Transverse colon (tissue), 4 donors: ENCODE results near the gene SFXN5. TPM values are rescaled to one million over a fixed set of nuclear protein-coding genes. Genes with fewer than 3 reads are reported as not detected.

Experiments
- DNase-seq: peaks from one replicate; pipeline ENCODE4 v3.0.0-alpha.2; 2019
- H3K27ac ChIP-seq, 4 donors: fragments of 200-600 bp; sonication (generic); 2 replicates each; pipeline ENCODE4 v1.5.1; 2016 to 2018; ENCODE audit warnings: inconsistent platforms in 4 of 4
- H3K27me3 ChIP-seq: fragments of 200-600 bp; sonication (generic); 2 replicates; pipeline ENCODE4 v1.5.1; 2017; ENCODE audit warnings: inconsistent platforms
- H3K36me3 ChIP-seq, 4 donors: fragments of 200-600 bp; sonication (generic); 2 replicates each; pipeline ENCODE4 v1.5.1; 2017 to 2019; ENCODE audit warnings: inconsistent platforms in 4 of 4
- H3K4me1 ChIP-seq, 4 donors: fragments of 200-600 bp; sonication (generic); 2 replicates each; pipeline ENCODE4 v1.5.1; 2017 to 2020; ENCODE audit warnings: inconsistent platforms in 4 of 4
- H3K4me3 ChIP-seq, 4 donors: fragments of 200-600 bp; sonication (generic); 1 replicate in 1 of 4; 2 replicates in 3 of 4; pipeline versions ENCODE4 v1.5.1 to v1.6.1; 2017 to 2019; ENCODE audit warnings: inconsistent platforms in 4 of 4
- H3K9me3 ChIP-seq, 2 donors: fragments of 200-600 bp; sonication (generic); 2 replicates each; pipeline ENCODE4 v1.5.1; 2017 to 2019; ENCODE audit warnings: inconsistent platforms in 2 of 2
- EP300 ChIP-seq: sonication (generic); formaldehyde crosslinking; IDR thresholded peaks from one replicate; pipeline ENCODE4 v1.6.1; 2017; ENCODE audit warnings: antibody characterized with exemption, low read depth
- POLR2A ChIP-seq: fragments of 450-650 bp; IDR thresholded peaks from one replicate; pipeline ENCODE4 v1.6.1; 2016; ENCODE audit warnings: antibody characterized with exemption, mild to moderate bottlenecking, moderate library complexity
- POLR2AphosphoS5 ChIP-seq, 3 donors: sonication (generic); formaldehyde crosslinking; IDR thresholded peaks; one replicate each; pipeline ENCODE4 v1.6.1; 2016; ENCODE audit warnings: antibody characterized with exemption in 3 of 3
- WGBS, 2 donors: methylation state at CpG; one replicate each; pipeline ENCODE4 v1.1.5; 2018; ENCODE audit warnings: low coverage in 1 of 2; 5-methylcytosine and 5-hydroxymethylcytosine counted together
- in situ Hi-C, 4 donors: fragments of 200-750 bp; cut with MboI; loops; one replicate each; pipeline versions ENCODE4 v1.15.0 to v1.15.1; 2017; ENCODE audit warnings: low sequenced_read_pairs in 3 of 4, low pct_ligation_motif_present in 1 of 4, low pct_unique_long_range_greater_than_20kb in 1 of 4
- intact Hi-C: fragments of 100-400 bp; cut with DNase I; formaldehyde crosslinking; loops from one replicate; pipeline ENCODE4 v1.15.1; 2023; ENCODE audit warnings: low total_unique reads
- total RNA-seq, 4 donors: library from RNA; depleted of rRNA; stranded (reverse); fragments of >200 nt; gene quantifications; one replicate each; pipeline ENCODE4 v1.1.0, GENCODE V29; 2016
- TF ChIP-seq, protein P1 (sequence below), 5 experiments: fragments of 200-600 bp in 3 of 5; fragments of 450-650 bp in 2 of 5; sonication (generic) in 3 of 5; IDR thresholded peaks; 1 replicate in 2 of 5; 2 replicates in 3 of 5; pipeline ENCODE4 v1.5.1; 2016 to 2017; ENCODE audit warnings: antibody characterized with exemption in 5 of 5, inconsistent platforms in 3 of 5, mild to moderate bottlenecking in 2 of 5, moderate library complexity in 1 of 5

The SFXN5 gene
- total RNA-seq, 4 donors from 2014 or later = 12.3 to 98.4 (median 42.7) TPM

DNA sequence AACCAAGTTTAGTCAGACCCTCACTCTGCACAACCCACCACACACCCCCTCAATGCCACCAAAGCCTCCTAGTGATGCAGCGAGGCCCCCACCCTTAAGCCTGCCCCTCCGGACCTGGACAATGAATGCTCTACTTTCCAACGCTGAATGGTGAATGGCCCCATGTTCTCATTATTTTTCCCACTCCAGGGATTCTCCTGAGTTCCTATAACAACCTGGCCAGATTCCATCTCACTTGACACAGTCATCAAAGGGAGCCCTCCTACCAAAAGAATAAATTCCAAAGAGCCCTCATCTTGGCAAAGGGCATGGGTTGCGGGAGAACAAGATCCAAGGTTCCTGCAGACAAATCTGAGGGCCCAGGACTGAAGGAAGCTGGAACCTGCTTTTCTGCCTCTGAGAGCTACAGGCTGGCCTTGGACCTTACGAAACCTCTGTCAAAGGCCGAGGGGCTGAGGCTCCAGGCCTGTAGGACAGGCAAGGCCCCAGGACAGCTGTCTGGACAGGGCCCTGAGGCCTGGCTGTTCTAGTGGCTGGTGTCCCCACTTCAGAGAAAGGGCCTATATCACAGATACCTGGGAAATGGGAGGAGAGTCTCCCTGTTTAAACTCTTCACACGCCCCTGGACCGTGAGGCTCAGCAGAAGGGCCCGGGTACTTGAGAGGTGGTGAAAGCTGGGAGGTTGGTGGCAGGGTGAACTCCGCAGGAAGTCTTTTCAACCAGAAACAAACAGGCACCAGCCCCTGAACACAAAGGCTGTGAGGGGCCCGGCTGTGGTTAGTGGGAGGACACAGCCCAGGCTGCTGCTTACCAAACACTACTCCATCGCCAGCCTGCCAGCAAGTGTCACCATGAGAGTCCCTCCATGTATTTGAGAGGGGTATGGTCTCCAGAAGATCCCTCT lies 27.3 kb downstream of the SFXN5 start:
- in situ Hi-C loops (no loop called here), intact Hi-C loops (no loop called here)
- TF ChIP-seq EP300 (no peak), POLR2AphosphoS5 (IDR thresholded peaks at IDR 0.05) (no peak), POLR2A (no peak)
- TF ChIP-seq, protein P1, sequence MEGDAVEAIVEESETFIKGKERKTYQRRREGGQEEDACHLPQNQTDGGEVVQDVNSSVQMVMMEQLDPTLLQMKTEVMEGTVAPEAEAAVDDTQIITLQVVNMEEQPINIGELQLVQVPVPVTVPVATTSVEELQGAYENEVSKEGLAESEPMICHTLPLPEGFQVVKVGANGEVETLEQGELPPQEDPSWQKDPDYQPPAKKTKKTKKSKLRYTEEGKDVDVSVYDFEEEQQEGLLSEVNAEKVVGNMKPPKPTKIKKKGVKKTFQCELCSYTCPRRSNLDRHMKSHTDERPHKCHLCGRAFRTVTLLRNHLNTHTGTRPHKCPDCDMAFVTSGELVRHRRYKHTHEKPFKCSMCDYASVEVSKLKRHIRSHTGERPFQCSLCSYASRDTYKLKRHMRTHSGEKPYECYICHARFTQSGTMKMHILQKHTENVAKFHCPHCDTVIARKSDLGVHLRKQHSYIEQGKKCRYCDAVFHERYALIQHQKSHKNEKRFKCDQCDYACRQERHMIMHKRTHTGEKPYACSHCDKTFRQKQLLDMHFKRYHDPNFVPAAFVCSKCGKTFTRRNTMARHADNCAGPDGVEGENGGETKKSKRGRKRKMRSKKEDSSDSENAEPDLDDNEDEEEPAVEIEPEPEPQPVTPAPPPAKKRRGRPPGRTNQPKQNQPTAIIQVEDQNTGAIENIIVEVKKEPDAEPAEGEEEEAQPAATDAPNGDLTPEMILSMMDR (IDR thresholded peaks at IDR 0.05) = no peak
- H3K27me3 ChIP-seq = no peaks in the 10 kb centered on the region
- no peak for DNase-seq
- H3K4me1 ChIP-seq = peaks cover 0 to 5% (median 0%) of the 10 kb centered on the region in 4 donors
- no peaks in the 10 kb centered on the region for H3K36me3 ChIP-seq
- H3K4me3 ChIP-seq = no peak overlapping the region
- H3K9me3 ChIP-seq = no peaks in the 10 kb centered on the region
- H3K27ac ChIP-seq = no peak overlapping the region
- 87 to 100% methylated on average over 2 to 11 of the region's 12 CpGs for WGBS, 2 donors

DNA sequence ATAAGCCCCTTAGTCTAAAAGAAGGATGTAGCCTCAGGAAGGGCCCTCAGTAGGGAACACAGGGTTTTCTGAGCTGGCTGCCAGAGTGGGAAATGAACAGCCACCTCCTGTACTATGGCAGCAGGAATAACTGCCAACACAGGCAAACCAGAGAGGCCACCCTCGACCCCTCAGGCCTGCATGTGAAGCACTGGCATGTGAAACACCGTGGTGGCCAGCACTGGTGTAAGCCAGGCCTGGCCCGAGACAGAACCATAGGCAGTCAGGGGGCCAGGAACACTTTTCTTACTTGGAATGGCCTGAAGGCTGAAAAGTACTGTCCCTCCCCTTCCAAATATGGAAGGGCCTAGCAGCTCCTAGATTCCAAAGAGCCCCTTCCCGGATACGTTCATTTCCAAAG lies 28.2 kb downstream of the SFXN5 start:
- Histone ChIP-seq H3K4me3 (no peak overlapping the region), H3K9me3 (no peaks in the 10 kb centered on the region), H3K4me1 (peaks cover 0 to 5% (median 0%) of the 10 kb centered on the region in 4 donors), H3K27me3 (no peaks in the 10 kb centered on the region), H3K36me3 (no peaks in the 10 kb centered on the region), H3K27ac (no peak overlapping the region)
- 81 to 84% methylated on average over 2 to 5 of the region's 5 CpGs for WGBS, 2 donors
- intact Hi-C loops (no loop called here), in situ Hi-C loops (no loop called here)
- no peak for DNase-seq
- TF ChIP-seq, protein P1 (IDR thresholded peaks at IDR 0.05) = no peak
- TF ChIP-seq POLR2AphosphoS5 (IDR thresholded peaks at IDR 0.05) = no peak
- no peak for TF ChIP-seq EP300
- no peak for TF ChIP-seq POLR2A

DNA sequence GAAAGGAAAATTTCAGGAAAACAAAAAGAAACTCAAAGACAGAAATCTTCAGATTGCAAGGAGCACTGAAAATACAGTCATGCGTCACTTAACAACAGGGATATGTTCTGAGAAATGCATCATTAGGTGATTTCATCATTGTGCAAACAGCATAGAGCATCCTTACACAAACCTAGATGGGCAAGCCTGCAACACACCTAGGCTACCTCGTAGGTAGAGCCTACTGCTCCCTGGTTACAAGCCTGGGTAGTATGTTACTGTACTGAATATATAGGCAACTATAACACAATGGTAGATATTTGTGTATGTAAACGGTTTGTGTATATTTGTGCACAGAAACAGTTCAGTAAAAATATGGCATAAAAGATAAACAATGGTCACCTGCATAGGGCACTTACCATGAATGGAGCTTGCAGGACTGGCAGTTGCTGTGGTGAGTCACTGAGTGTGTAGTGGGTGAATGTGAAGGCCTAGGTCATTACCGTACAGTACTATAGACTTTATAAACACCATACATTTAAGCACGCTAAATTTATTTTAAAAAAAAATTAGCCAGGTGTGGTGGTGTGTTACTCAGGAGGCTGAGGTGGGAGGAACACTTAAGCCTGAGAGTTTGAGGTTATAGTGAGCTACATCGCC lies 33.4 kb downstream of the SFXN5 start:
- no peaks in the 10 kb centered on the region for H3K9me3 ChIP-seq
- H3K4me1 ChIP-seq = peaks cover 0 to 12% (median 3%) of the 10 kb centered on the region in 4 donors
- WGBS, 2 donors = 71 to 80% methylated on average over 5 to 6 of the region's 6 CpGs
- TF ChIP-seq EP300 (no peak), POLR2A (no peak), POLR2AphosphoS5 (IDR thresholded peaks at IDR 0.05) (no peak)
- TF ChIP-seq, protein P1 (IDR thresholded peaks at IDR 0.05) = no peak
- intact Hi-C loops (no loop called here), in situ Hi-C loops (no loop called here)
- H3K27ac ChIP-seq = no peak overlapping the region
- no peaks in the 10 kb centered on the region for H3K27me3 ChIP-seq
- H3K4me3 ChIP-seq = no peak overlapping the region
- no peaks in the 10 kb centered on the region for H3K36me3 ChIP-seq
- DNase-seq = no peak

DNA sequence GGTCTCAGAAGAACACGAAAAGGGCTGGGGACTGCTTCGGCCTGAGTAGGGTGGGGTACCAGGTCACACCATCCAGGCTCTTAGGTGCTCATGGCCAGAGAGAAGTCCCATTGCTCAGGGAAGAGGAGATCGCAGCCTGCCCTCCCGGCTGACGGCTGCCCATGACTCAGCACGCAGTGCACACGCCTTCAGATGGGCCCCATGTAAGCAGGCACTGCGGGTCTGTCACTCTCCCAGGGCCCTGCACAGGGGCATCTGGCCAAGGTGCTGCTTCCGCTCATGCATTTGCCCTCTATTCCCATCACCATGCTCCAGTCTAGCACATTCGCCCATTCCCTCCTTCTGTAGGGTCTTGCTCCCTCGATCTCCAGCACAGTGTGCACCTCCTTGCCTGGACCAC lies 34.7 kb downstream of the SFXN5 start:
- Histone ChIP-seq H3K4me3 (no peak overlapping the region), H3K36me3 (no peaks in the 10 kb centered on the region), H3K27ac (no peak overlapping the region), H3K27me3 (no peaks in the 10 kb centered on the region), H3K9me3 (no peaks in the 10 kb centered on the region), H3K4me1 (peaks cover 0 to 16% (median 8%) of the 10 kb centered on the region in 4 donors)
- TF ChIP-seq POLR2A (no peak), EP300 (no peak), POLR2AphosphoS5 (IDR thresholded peaks at IDR 0.05) (no peak)
- TF ChIP-seq, protein P1 (IDR thresholded peaks at IDR 0.05) = no peak
- intact Hi-C loops (no loop called here), in situ Hi-C loops (no loop called here)
- no peak for DNase-seq
- WGBS, 2 donors = 98 to 100% methylated on average over 2 to 11 of the region's 11 CpGs
